GM12864 (cell line): Measurements from ENCODE around the gene PRSS23.

Experiments
- DNase-seq: peaks from one replicate; pipeline ENCODE4 v3.0.0-alpha.2; 2011; ENCODE audit warnings: low read depth
- H3K4me3 ChIP-seq: 2 replicates; pipeline ENCODE4 v1.5.1; 2011; ENCODE audit warnings: mild to moderate bottlenecking, low read depth, low read length, control low read depth
- CTCF ChIP-seq: IDR thresholded peaks from 2 replicates; pipeline ENCODE4 v1.5.1; 2011; ENCODE audit warnings: low read depth, mild to moderate bottlenecking, moderate library complexity, low read length, control low read depth, inconsistent platforms; ENCODE audit errors: missing control alignments

PRSS23 gene

GRCh38 chr11:86811637-86812321, 11.4 kb downstream of the PRSS23 start:
- no peak for TF ChIP-seq CTCF
- DNase-seq, result no peak
- H3K4me3 ChIP-seq, result no peak overlapping the region

- H3K4me3 ChIP-seq, result no peak overlapping the region
- DNase-seq, result no peak
- TF ChIP-seq CTCF, result no peak
These were observed 12.0 kb downstream of the PRSS23 start for GRCh38 chr11:86812322-86812670.

- no peak for TF ChIP-seq CTCF
- DNase-seq, result no peak
- no peak overlapping the region for H3K4me3 ChIP-seq
These were observed 12.6 kb downstream of the PRSS23 start for GRCh38 chr11:86812981-86813380.

- no peak for TF ChIP-seq CTCF
- DNase-seq, result no peak
- no peak overlapping the region for H3K4me3 ChIP-seq
These were observed 14.4 kb downstream of the PRSS23 start for GRCh38 chr11:86814775-86815174.

GRCh38 chr11:86815726-86816125, 15.4 kb downstream of the PRSS23 start:
- no peak for DNase-seq
- TF ChIP-seq CTCF, result no peak
- no peak overlapping the region for H3K4me3 ChIP-seq

- no peak for TF ChIP-seq CTCF
- DNase-seq, result no peak
- H3K4me3 ChIP-seq, result no peak overlapping the region
These were observed 15.9 kb downstream of the PRSS23 start for GRCh38 chr11:86816251-86816726.
